Lower leg skin (tissue), 4 donors: Measurements from ENCODE around the gene IL12RB2. TPM values are rescaled to one million over a fixed set of nuclear protein-coding genes. Genes with fewer than 3 reads are reported as not detected.

Source experiments
- DNase-seq, 2 donors: peaks; one replicate each; pipeline ENCODE4 v3.0.0-alpha.2; 2019; ENCODE audit warnings: low spot score in 2 of 2
- H3K4me3 ChIP-seq: fragments of 200-600 bp; sonication (generic); 2 replicates; pipeline ENCODE4 v1.5.1; 2017; ENCODE audit warnings: mild to moderate bottlenecking, low read depth; ENCODE audit not compliant: poor library complexity, severe bottlenecking
- POLR2A ChIP-seq, 2 donors: fragments of 450-650 bp; IDR thresholded peaks; one replicate each; pipeline ENCODE4 v1.6.1; 2016 to 2017; ENCODE audit warnings: antibody characterized with exemption in 2 of 2, mild to moderate bottlenecking in 1 of 2, moderate library complexity in 1 of 2
- WGBS, 2 donors: methylation state at CpG; one replicate each; pipeline ENCODE4 v1.1.5; 2018; 5-methylcytosine and 5-hydroxymethylcytosine counted together
- intact Hi-C: fragments of 100-400 bp; cut with DNase I; formaldehyde crosslinking; loops from one replicate; pipeline ENCODE4 v1.15.0; 2023; ENCODE audit warnings: low total_unique reads
- total RNA-seq, 4 donors: library from RNA; depleted of rRNA; stranded (reverse); fragments of >200 nt; gene quantifications; one replicate each; pipeline ENCODE4 v1.1.0, GENCODE V29; 2016
- TF ChIP-seq, protein P1 (sequence below), 3 donors: fragments of 450-650 bp; IDR thresholded peaks; one replicate each; pipeline ENCODE4 v1.5.1; 2016; ENCODE audit warnings: antibody characterized with exemption in 3 of 3, mild to moderate bottlenecking in 3 of 3, moderate library complexity in 2 of 3

The IL12RB2 gene
- total RNA-seq, 4 donors from 2014 or later = 0.76 to 3.5 (median 2.2) TPM

DNA sequence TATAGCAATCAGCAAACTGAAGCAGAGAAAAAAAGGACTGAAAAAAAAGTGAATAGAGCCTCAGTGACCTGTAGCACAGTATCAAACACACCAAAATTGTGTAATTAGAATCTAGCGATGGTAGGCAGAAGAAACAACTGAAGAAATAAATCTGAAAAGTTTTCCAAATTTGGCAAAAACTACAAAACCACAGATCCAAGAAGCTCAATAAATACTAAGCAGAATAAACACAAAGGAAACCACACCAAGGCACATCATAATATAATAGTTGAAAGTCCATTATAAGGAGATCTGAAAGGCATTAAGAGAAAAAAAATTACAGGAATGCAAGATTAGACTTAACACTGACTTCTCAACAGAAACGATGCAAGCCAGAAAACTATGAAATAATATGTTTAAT lies 7.1 kb upstream of the IL12RB2 start:
- 41 to 47% methylated on average over 2 of the region's 2 CpGs for WGBS, 2 donors
- intact Hi-C loops = no loop called here
- no peak overlapping the region for H3K4me3 ChIP-seq
- no peak for TF ChIP-seq POLR2A (IDR thresholded peaks at IDR 0.05)
- TF ChIP-seq, protein P1, sequence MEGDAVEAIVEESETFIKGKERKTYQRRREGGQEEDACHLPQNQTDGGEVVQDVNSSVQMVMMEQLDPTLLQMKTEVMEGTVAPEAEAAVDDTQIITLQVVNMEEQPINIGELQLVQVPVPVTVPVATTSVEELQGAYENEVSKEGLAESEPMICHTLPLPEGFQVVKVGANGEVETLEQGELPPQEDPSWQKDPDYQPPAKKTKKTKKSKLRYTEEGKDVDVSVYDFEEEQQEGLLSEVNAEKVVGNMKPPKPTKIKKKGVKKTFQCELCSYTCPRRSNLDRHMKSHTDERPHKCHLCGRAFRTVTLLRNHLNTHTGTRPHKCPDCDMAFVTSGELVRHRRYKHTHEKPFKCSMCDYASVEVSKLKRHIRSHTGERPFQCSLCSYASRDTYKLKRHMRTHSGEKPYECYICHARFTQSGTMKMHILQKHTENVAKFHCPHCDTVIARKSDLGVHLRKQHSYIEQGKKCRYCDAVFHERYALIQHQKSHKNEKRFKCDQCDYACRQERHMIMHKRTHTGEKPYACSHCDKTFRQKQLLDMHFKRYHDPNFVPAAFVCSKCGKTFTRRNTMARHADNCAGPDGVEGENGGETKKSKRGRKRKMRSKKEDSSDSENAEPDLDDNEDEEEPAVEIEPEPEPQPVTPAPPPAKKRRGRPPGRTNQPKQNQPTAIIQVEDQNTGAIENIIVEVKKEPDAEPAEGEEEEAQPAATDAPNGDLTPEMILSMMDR (IDR thresholded peaks at IDR 0.05) = no peak
- DNase-seq = no peak

DNA sequence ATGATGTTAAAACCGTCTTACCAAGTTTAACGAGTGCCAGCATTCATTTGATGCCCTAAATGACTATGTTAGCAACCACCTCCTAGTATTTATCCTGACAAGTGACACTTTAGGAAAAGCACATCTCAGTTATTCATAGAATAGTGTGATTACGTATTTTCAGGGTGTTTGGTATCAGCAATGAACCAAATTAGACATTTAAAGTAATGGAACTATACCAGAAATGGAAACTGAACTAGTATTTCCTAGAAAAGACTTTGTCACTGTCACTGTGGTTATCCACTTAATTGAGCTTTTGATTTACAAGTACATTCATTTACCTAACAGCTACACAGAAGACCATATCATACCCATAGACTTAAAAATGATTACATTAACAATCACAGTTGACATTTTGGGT lies 3.6 kb upstream of the IL12RB2 start:
- H3K4me3 ChIP-seq = no peak overlapping the region
- 87 to 89% methylated on average over 3 of the region's 3 CpGs for WGBS, 2 donors
- DNase-seq = no peak
- intact Hi-C loops = no loop called here
- no peak for TF ChIP-seq POLR2A (IDR thresholded peaks at IDR 0.05)
- TF ChIP-seq, protein P1 (IDR thresholded peaks at IDR 0.05) = no peak

DNA sequence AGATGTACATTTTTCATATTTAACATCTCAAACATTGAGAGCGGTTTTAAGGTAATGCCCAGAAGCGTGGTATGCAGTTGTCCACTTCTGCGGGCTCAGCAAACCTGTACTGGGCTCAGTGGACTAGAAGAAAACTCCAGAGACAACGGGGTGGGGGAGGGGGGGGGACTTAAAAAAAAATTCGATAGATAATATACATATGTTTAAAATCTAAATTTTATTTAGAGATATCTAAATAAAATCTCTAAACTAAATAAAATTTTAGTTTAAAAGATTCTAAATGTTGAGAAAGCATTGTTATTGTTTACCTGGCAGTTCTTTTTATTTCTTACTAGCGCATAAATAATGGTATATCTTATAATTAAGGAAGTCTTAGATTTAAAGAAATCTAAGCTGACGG lies 1.1 kb upstream of the IL12RB2 start:
- WGBS, 2 donors = 95% methylated on average over 7 of the region's 7 CpGs
- no peak overlapping the region for H3K4me3 ChIP-seq
- intact Hi-C loops = no loop called here
- DNase-seq = no peak
- TF ChIP-seq POLR2A (IDR thresholded peaks at IDR 0.05) = no peak
- TF ChIP-seq, protein P1 (IDR thresholded peaks at IDR 0.05) = no peak

DNA sequence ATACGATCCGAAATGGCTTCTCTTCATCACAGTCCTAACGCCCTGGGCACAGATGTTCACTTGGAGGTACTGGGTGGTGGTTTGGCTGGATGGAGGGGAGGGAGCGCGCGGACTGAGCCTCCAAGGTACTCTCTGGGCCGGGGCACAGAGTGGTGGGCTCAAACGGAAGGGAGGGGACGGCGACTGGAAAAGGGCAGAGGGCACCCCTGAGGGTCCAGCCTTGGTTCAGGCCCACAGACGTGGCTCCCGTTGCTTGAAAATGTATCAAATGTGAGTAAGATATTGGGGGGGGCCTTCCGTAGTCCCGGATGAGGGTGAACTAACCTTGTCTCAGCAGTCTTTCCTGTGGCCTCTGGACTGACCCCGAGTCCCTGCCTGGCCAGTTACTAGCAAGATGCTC lies 463 bp downstream of the IL12RB2 start:
- intact Hi-C loops = no loop called here
- WGBS, 2 donors = 36% methylated on average over 15 of the region's 15 CpGs
- TF ChIP-seq POLR2A (IDR thresholded peaks at IDR 0.05) = no peak
- TF ChIP-seq, protein P1 (IDR thresholded peaks at IDR 0.05) = no peak
- H3K4me3 ChIP-seq = no peak overlapping the region
- no peak for DNase-seq

DNA sequence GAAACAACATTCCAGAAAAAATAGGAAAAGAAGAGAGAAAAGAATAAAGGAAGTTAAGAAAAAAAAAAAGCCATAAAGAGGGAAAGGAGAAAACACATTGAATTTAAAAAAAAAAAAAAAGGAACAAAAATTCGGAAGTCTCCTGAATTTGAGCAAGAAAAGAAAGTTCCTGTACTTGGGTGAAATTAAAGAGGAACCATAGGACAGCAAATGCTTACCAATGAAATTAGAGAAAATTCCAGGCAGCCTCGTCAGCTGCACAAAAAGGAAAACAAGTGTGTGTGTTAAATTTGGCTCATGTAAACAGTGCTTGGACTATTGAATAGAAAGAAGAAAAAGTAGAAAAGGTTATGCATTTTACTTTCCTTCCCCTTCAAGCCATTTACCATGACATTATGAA lies 4.9 kb downstream of the IL12RB2 start:
- DNase-seq = no peak
- WGBS, 2 donors = 60 to 76% methylated on average over 2 of the region's 2 CpGs
- H3K4me3 ChIP-seq = no peak overlapping the region
- intact Hi-C loops = no loop called here
- TF ChIP-seq, protein P1 (IDR thresholded peaks at IDR 0.05) = no peak
- no peak for TF ChIP-seq POLR2A (IDR thresholded peaks at IDR 0.05)

DNA sequence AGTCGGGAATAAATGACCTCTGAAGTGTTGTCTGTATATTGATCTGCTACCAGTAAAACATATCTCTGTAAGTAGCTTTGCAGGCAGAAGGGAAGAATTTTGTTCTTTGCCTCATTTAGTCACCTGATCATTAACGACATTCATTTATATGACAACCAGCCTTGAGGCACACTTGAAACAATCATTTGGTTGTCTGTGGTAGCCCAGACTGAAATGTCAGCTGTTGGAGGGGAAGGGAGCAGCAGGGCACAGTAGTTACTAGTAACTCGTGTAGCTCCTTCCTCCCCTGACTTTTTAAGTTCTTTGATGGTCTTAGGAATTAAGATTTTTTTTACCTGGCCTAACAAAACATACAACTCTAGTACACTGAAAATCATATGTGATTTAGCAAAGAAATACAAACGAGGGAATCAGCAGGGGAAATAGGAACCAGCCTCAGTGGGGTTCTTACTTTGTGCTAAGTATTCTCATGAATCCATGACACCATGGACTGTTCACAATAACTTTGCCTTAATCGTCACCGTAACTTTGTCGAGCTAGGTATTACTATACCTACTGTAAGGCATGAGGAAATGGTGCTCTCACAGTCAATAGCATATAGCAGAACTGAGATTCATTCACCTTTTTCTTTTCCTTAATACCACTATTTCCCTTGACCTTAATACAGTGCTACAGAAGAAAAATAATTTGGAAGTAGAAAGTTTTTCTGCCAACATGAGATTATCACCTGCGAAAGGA lies 6.4 kb downstream of the IL12RB2 start:
- no peak for DNase-seq
- no peak overlapping the region for H3K4me3 ChIP-seq
- 69 to 70% methylated on average over 8 of the region's 8 CpGs for WGBS, 2 donors
- TF ChIP-seq POLR2A (IDR thresholded peaks at IDR 0.05) = no peak
- TF ChIP-seq, protein P1 (IDR thresholded peaks at IDR 0.05) = no peak
- intact Hi-C loops = no loop called here
